Measurements from ENCODE around the gene CXorf58.

- TF ChIP-seq CTCF (CRISPR knock-in tag; IDR thresholded peaks at IDR 0.05) (no peak), KDM1A (CRISPR knock-in tag; IDR thresholded peaks at IDR 0.05) (no peak), NFE2L2 (IDR thresholded peaks at IDR 0.05; ENCODE audit: low read length) (no peak), ZNF18 (CRISPR knock-in tag; IDR thresholded peaks at IDR 0.05; ENCODE audit: insufficient replicate concordance) (no peak), POLR2AphosphoS5 (IDR thresholded peaks at IDR 0.05; ENCODE audit: low read depth, low read length) (no peak), ZBTB7A (CRISPR knock-in tag; IDR thresholded peaks at IDR 0.05) (no peak), ZSCAN20 (CRISPR knock-in tag; IDR thresholded peaks at IDR 0.05; ENCODE audit: borderline replicate concordance) (no peak), USF2 (IDR thresholded peaks at IDR 0.05; ENCODE audit: low read depth, low read length) (no peak), USF2 (CRISPR knock-in tag; IDR thresholded peaks at IDR 0.05; ENCODE audit: borderline replicate concordance) (no peak), ZBTB34 (CRISPR knock-in tag; IDR thresholded peaks at IDR 0.05) (no peak), BHLHE40 (IDR thresholded peaks at IDR 0.05; ENCODE audit: low read length) (no peak), ZNF430 (CRISPR knock-in tag; IDR thresholded peaks at IDR 0.05) (no peak), FOXK1 (CRISPR knock-in tag; IDR thresholded peaks at IDR 0.05; ENCODE audit: borderline replicate concordance, low read depth) (no peak)
- TF ChIP-seq, protein P1, sequence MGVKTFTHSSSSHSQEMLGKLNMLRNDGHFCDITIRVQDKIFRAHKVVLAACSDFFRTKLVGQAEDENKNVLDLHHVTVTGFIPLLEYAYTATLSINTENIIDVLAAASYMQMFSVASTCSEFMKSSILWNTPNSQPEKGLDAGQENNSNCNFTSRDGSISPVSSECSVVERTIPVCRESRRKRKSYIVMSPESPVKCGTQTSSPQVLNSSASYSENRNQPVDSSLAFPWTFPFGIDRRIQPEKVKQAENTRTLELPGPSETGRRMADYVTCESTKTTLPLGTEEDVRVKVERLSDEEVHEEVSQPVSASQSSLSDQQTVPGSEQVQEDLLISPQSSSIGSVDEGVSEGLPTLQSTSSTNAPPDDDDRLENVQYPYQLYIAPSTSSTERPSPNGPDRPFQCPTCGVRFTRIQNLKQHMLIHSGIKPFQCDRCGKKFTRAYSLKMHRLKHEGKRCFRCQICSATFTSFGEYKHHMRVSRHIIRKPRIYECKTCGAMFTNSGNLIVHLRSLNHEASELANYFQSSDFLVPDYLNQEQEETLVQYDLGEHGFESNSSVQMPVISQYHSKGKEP (CRISPR knock-in tag; IDR thresholded peaks at IDR 0.05) = no peak
- TF ChIP-seq, protein P2, sequence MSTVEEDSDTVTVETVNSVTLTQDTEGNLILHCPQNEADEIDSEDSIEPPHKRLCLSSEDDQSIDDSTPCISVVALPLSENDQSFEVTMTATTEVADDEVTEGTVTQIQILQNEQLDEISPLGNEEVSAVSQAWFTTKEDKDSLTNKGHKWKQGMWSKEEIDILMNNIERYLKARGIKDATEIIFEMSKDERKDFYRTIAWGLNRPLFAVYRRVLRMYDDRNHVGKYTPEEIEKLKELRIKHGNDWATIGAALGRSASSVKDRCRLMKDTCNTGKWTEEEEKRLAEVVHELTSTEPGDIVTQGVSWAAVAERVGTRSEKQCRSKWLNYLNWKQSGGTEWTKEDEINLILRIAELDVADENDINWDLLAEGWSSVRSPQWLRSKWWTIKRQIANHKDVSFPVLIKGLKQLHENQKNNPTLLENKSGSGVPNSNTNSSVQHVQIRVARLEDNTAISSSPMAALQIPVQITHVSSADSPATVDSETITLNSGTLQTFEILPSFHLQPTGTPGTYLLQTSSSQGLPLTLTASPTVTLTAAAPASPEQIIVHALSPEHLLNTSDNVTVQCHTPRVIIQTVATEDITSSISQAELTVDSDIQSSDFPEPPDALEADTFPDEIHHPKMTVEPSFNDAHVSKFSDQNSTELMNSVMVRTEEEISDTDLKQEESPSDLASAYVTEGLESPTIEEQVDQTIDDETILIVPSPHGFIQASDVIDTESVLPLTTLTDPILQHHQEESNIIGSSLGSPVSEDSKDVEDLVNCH (CRISPR knock-in tag; IDR thresholded peaks at IDR 0.05) = no peak
These were observed 28.3 kb upstream of the CXorf58 start for GRCh38 chrX:23879380-23880090.
